PC-9 (cell line): Measurements from ENCODE around the gene RTN4R. TPM values are rescaled to one million over a fixed set of nuclear protein-coding genes. Genes with fewer than 3 reads are reported as not detected.
"Not testable (repeated sequence)": the region's sequence is repeated elsewhere in the genome, so short reads cannot be mapped to it uniquely, and the experiment has no call there.

ENCODE experiments used
- BruUV-seq: library from RNA; stranded (reverse); fragments of 400-500 nt; replicated peaks from 2 replicates; lab custom pipeline; 2021; lab: Mats Ljungman, UMichigan
- CTCF ChIA-PET: fragments of 300-600 bp; sonication (Branson Sonifier 250); formaldehyde crosslinking; loops from one replicate; lab custom pipeline; 2022; ENCODE audit warnings: antibody characterized with exemption; lab: Charles Lee
- POLR2A ChIA-PET: fragments of 300-600 bp; sonication (Branson Sonifier 250); formaldehyde crosslinking; loops from one replicate; lab custom pipeline; 2022; ENCODE audit warnings: antibody characterized with exemption; ENCODE audit not compliant: unreplicated experiment; lab: Charles Lee
- DNase-seq, 2 experiments: peaks; one replicate each; pipeline versions ENCODE4 v3.0.0 to v3.0.0-alpha.2; 2015 to 2022; ENCODE audit warnings: mixed read lengths in 1 of 2
- H2AFZ ChIP-seq: fragments of 200-600 bp; sonication (generic); 2 replicates; pipeline ENCODE4 v1.8.1; 2017; ENCODE audit warnings: antibody characterized with exemption
- H3F3A ChIP-seq: fragments of 200-600 bp; sonication (generic); 2 replicates; pipeline ENCODE4 v1.8.1; 2017; ENCODE audit warnings: antibody characterized with exemption, mild to moderate bottlenecking, low read depth; ENCODE audit not compliant: insufficient read depth
- H3K27ac ChIP-seq: fragments of 200-600 bp; sonication (generic); 2 replicates; pipeline ENCODE4 v1.6.1; 2016; ENCODE audit warnings: mixed run types
- H3K27me3 ChIP-seq: fragments of 200-600 bp; sonication (generic); 2 replicates; pipeline ENCODE4 v1.6.1; 2016; ENCODE audit warnings: low read depth, mixed run types; ENCODE audit not compliant: insufficient read depth
- H3K36me3 ChIP-seq: fragments of 200-600 bp; sonication (generic); 2 replicates; pipeline ENCODE4 v1.6.1; 2016; ENCODE audit warnings: low read depth, mixed run types
- H3K4me1 ChIP-seq: fragments of 200-600 bp; sonication (generic); replicated peaks from 2 replicates; pipeline ENCODE4 v1.6.1; 2016; ENCODE audit warnings: mixed run types; ENCODE audit not compliant: insufficient read depth
- H3K4me2 ChIP-seq: fragments of 200-600 bp; sonication (generic); 2 replicates; pipeline ENCODE4 v1.6.1; 2017; ENCODE audit warnings: mixed run types
- H3K4me3 ChIP-seq: fragments of 200-600 bp; sonication (generic); 2 replicates; pipeline ENCODE4 v1.6.1; 2016; ENCODE audit warnings: mixed run types
- H3K79me2 ChIP-seq: fragments of 200-600 bp; sonication (generic); 2 replicates; pipeline ENCODE4 v1.6.1; 2017; ENCODE audit warnings: low read depth, mixed run types
- H3K9me2 ChIP-seq: fragments of 200-600 bp; sonication (generic); 2 replicates; pipeline ENCODE4 v1.8.1; 2017; ENCODE audit warnings: mild to moderate bottlenecking; ENCODE audit not compliant: insufficient read depth
- H3K9me3 ChIP-seq: fragments of 200-600 bp; sonication (generic); 2 replicates; pipeline ENCODE4 v1.8.1; 2016; ENCODE audit warnings: low read depth; ENCODE audit not compliant: insufficient read depth
- H4K20me1 ChIP-seq: fragments of 200-600 bp; sonication (generic); 2 replicates; pipeline ENCODE4 v1.8.1; 2017; ENCODE audit not compliant: insufficient read depth
- EZH2 ChIP-seq: fragments of 200-600 bp; sonication (generic); IDR thresholded peaks from 2 replicates; pipeline ENCODE4 v1.8.0; 2017; ENCODE audit warnings: antibody characterized with exemption, low read depth
- intact Hi-C: fragments of 100-400 bp; cut with micrococcal nuclease; formaldehyde crosslinking; loops from one replicate; pipeline ENCODE4 v1.10.0; 2022; ENCODE audit not compliant: unreplicated experiment
- total RNA-seq: library from RNA; stranded (reverse); gene quantifications from 2 replicates; pipeline ENCODE4 v1.2.3, GENCODE V29; 2021
- TF ChIP-seq, protein P1 (sequence below): fragments of 200-600 bp; sonication (generic); conservative IDR thresholded peaks from 2 replicates; pipeline ENCODE4 v1.6.1; 2017; ENCODE audit warnings: mixed run types, antibody characterized with exemption, mild to moderate bottlenecking, moderate library complexity

The RTN4R gene
- total RNA-seq, 1 experiment from 2014 or later = 5.0 TPM

DNA sequence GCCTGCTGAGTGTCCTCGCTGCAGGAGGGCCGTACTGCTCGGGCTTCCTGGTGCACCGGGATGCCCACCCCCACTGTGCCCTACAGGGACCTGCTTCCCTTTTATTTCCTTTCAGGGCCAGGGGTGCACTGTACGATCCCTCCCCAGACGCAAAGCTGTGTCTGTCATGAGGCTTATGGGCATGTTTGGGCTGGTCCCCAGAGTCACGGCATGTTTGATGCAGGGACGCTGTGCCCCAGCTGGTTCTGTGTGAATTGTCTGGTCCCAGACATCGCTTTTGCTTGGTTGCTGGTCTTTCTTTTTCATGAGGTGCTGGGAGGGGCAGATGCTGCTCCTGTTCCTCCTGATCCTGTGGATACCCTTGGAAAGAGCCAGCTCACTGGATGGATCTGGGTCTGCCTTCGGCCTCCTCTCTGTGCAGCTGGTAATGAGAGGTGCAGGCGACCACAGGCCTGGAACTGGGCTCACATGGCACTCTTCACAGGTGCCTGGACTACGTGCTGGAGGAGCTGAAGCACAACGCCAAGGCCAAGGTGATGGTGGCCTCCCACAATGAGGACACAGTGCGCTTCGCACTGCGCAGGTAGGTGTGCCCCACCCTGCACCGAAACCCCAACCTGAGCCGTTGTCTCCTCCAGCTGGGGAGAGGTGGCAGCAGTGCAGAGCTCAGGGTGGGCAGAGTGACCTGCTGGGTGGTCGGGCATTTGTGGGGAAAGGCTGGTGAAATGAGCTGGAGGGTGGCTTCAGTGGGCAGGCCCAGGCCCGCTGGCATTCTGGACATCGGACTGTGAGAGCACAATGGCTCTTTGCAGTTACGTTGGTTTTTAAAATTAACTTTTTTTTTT lies 40.9 kb upstream of the RTN4R start:
- H3K9me3 ChIP-seq, H3K4me2 ChIP-seq, H4K20me1 ChIP-seq, H3K9me2 ChIP-seq, H3K4me1 ChIP-seq, CTCF ChIA-PET, H3K27me3 ChIP-seq, POLR2A ChIA-PET, DNase-seq, H3K4me3 ChIP-seq, H3K36me3 ChIP-seq, BruUV-seq, intact Hi-C loops, H3F3A ChIP-seq, H2AFZ ChIP-seq, H3K79me2 ChIP-seq, H3K27ac ChIP-seq: not testable (repeated sequence)

DNA sequence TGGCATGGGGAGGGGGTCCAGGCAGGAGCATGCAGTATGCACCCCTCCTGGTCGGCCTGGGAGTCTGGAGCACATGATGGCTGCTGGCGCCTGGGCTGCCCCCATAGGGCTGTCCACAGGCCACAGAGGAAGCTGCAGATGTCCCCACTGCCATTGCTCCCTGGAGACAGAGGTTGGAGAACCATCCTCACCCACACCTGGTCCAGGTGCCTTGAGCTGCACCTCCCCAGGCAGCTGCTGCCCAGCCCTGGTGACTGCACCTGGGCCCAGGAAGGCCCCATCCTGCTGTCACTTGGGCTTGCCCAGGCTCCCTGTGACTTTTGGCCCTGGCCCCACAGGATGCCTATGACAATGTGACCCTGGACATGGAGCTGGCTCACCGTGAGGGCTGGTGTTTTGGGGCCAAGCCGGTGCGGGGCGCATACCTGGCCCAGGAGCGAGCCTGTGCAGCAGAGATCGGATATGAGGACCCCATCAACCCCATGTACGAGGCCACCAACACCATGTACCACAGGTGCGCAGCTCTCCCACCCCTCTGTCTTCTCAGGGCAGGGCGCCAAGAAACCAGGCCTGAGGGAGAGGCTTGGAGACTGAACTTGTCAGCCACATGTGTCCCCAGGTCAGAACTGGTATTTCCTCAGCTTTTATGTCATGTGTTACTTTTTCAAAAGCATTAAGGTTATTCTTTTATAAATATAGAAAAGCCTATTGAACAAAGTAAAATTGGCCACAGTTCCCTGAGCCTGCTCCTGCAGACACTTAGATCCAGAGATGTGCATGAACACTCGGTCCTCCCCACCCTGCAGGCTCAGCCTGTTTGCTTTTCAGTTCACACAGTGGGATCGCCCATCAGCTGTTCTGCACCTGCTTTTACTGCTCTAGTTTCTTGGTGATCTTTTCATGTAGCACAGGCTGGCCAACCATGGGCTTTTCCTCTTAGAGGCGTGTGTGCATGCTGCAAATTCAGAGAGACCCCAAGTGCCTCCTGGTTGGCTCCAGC lies 39.6 kb upstream of the RTN4R start:
- H3F3A ChIP-seq, DNase-seq, H3K27me3 ChIP-seq, H3K36me3 ChIP-seq, H3K4me3 ChIP-seq, H3K27ac ChIP-seq, H4K20me1 ChIP-seq, CTCF ChIA-PET, intact Hi-C loops, H3K9me2 ChIP-seq, BruUV-seq, H3K4me1 ChIP-seq, H2AFZ ChIP-seq, H3K9me3 ChIP-seq, H3K4me2 ChIP-seq, H3K79me2 ChIP-seq, POLR2A ChIA-PET: not testable (repeated sequence)

DNA sequence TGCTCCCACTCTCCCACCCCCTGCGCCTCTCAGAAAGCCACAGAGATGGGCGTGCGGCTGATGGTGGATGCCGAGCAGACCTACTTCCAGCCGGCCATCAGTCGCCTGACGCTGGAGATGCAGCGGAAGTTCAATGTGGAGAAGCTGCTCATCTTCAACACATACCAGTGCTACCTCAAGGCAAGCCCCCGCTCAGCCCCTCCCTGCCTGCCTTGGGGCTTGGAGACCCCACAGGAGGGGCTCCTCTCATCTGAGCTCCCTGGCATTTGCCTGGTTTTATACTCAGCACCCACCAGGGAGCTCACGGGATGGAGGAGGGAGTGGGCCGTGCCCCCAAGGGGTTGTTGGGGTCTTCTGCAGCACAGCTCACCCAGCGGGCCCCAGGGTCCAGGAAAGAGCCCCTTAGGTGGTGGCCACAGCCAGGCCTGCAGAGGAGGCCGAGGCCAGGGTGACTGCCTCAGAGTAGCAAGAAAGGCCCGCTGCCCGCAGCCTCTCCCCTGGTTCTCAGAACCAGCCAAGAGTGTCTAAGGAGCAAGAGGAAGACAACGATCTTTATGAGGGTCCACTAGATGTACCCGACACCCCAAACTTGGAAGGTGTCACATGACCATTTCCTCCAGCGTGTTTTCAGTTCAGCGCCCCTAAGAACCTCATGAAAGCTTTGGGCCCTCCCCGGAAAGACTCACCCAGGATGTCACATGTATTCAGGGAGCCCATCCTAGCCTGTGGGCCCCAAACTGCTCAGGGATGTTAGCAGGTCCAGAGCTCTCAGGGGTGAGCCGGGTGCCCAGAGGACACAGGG lies 38.7 kb upstream of the RTN4R start:
- POLR2A ChIA-PET = not testable (repeated sequence)

DNA sequence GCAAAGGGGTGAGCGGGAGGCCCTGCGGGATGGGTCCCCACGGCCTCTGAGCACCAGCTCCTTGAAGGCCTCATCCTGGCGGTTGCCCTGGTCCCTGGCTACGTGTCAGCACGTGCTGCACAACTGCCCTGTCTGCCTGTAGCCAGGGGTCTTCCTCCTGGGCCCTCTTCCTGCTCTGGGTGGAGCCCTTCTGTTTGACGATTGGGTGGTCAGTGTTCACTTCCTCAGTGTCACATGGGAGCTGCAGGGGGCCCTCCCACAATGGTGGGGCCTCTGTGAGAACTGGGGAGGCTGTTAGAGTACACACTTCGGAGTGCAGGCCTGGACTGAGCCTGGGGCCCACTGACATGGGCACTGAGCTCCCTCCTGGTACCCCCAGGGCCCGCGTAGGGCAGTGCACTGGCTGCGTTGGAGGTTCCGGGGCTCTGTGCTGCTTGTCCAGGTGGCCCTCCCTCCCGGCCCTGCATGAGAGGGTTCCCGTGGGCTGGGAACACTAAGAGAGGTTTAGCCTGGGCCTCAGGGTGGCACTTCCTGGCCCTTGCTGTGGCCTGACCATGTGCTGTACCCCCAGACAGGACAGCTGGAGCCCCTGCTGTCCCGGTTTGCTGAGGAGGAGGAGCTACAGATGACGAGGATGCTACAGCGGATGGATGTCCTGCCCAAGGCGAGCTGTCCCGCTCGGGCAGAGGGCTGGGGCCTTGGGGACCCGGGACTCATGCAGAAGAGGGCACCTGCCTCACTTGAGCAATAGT lies 38.0 kb upstream of the RTN4R start:
- no peaks in the 10 kb centered on the region for H4K20me1 ChIP-seq
- intact Hi-C loops = no loop called here
- no TSS peak for BruUV-seq
- no peaks in the 10 kb centered on the region for H3K79me2 ChIP-seq
- H3K9me2 ChIP-seq = no peaks in the 10 kb centered on the region
- no peaks in the 10 kb centered on the region for H3K36me3 ChIP-seq
- H3K4me3 ChIP-seq = no peak overlapping the region
- H3F3A ChIP-seq = no peaks in the 10 kb centered on the region
- ChIA-PET POLR2A (no interaction called here), CTCF (no interaction called here)
- no peak overlapping the region for H3K27ac ChIP-seq
- DNase-seq = no peak
- no peak overlapping the region for H3K4me2 ChIP-seq
- H3K4me1 ChIP-seq = no peaks in the 10 kb centered on the region
- no peaks in the 10 kb centered on the region for H3K27me3 ChIP-seq
- H3K9me3 ChIP-seq = no peaks in the 10 kb centered on the region
- TF ChIP-seq EZH2 = no peak
- TF ChIP-seq, protein P1, sequence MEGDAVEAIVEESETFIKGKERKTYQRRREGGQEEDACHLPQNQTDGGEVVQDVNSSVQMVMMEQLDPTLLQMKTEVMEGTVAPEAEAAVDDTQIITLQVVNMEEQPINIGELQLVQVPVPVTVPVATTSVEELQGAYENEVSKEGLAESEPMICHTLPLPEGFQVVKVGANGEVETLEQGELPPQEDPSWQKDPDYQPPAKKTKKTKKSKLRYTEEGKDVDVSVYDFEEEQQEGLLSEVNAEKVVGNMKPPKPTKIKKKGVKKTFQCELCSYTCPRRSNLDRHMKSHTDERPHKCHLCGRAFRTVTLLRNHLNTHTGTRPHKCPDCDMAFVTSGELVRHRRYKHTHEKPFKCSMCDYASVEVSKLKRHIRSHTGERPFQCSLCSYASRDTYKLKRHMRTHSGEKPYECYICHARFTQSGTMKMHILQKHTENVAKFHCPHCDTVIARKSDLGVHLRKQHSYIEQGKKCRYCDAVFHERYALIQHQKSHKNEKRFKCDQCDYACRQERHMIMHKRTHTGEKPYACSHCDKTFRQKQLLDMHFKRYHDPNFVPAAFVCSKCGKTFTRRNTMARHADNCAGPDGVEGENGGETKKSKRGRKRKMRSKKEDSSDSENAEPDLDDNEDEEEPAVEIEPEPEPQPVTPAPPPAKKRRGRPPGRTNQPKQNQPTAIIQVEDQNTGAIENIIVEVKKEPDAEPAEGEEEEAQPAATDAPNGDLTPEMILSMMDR = no peak
- no peak overlapping the region for H2AFZ ChIP-seq

More for the DNA sequence above, 38.7 kb upstream of the RTN4R start:
- H3K9me2 ChIP-seq, H3K27me3 ChIP-seq, H3K36me3 ChIP-seq, DNase-seq, H3K27ac ChIP-seq, intact Hi-C loops, CTCF ChIA-PET, H3K9me3 ChIP-seq, BruUV-seq, H3K4me1 ChIP-seq, H3K79me2 ChIP-seq, H4K20me1 ChIP-seq, H3K4me2 ChIP-seq, H3K4me3 ChIP-seq, H2AFZ ChIP-seq, H3F3A ChIP-seq: not testable (repeated sequence)

DNA sequence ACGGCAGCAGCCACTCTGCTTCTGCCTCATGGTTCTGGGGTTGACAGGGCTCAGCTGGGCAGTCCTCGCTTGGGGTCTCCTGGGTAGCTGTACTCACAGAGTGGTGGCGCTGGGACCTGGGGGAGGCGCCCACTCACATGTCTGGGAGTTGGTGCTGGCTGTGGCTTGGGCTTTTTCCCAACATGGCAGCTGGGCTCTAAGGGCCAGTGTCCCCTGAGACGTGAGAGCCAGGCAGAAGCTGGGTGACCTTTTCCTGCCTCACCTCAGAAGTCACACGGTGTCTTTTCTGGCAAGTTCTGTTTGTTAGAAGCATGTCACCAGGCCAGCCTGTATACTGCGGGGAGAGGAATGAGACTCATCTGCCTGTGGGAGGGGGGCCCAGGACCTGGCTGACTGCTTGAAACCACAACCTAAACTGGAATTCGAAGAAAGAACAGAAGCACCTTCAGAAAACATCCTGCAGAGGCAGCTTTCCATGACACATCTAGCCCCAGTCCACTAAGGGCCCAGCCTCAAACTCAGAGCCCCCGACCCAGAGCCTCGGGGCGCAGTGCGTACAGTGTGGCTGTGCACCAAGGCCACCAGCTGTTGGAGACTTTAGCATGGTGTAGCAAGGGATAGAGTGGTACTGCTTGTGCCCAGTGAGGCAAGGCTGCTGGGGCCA lies 37.2 kb upstream of the RTN4R start:
- H3K9me2 ChIP-seq, CTCF ChIA-PET, H3K27ac ChIP-seq, H3K4me1 ChIP-seq, DNase-seq, H3K36me3 ChIP-seq, H3K4me3 ChIP-seq, H3K79me2 ChIP-seq, H3K4me2 ChIP-seq, POLR2A ChIA-PET, H3K27me3 ChIP-seq, H4K20me1 ChIP-seq, BruUV-seq, H3K9me3 ChIP-seq, H3F3A ChIP-seq, intact Hi-C loops, H2AFZ ChIP-seq: not testable (repeated sequence)
